RPMI7951 (cell line): Measurements from ENCODE around the gene PLAAT4. TPM values are rescaled to one million over a fixed set of nuclear protein-coding genes. Genes with fewer than 3 reads are reported as not detected.
"Not testable (repeated sequence)": the region's sequence is repeated elsewhere in the genome, so short reads cannot be mapped to it uniquely, and the experiment has no call there.

Experiments used
- DNase-seq: peaks from one replicate; pipeline ENCODE4 v3.0.0-alpha.2; 2012; ENCODE audit warnings: low read depth
- total RNA-seq: library from RNA; depleted of rRNA; stranded (reverse); fragments of >200 nt; shearing (Covaris generic); gene quantifications from 2 replicates; pipeline ENCODE4 v1.2.3, GENCODE V29; 2014

PLAAT4 gene
- total RNA-seq, 1 experiment from 2014 or later, result 36.3 TPM

- DNase-seq, result peak; percentile 79
Measured at GRCh38 chr11:63537293-63538101, 889 bp downstream of the PLAAT4 start.

GRCh38 chr11:63542506-63542905, 5.9 kb downstream of the PLAAT4 start:
- DNase-seq, result not testable (repeated sequence)

- DNase-seq, result no peak
Measured at GRCh38 chr11:63543711-63544110, 7.1 kb downstream of the PLAAT4 start.

GRCh38 chr11:63547061-63547460, 10.5 kb downstream of the PLAAT4 start:
- no peak for DNase-seq

- DNase-seq, result no peak
Measured at GRCh38 chr11:63548178-63548577, 11.6 kb downstream of the PLAAT4 start.

GRCh38 chr11:63549411-63549810, 12.8 kb downstream of the PLAAT4 start:
- no peak for DNase-seq

- DNase-seq, result not testable (repeated sequence)
Measured at GRCh38 chr11:63550156-63550700, 13.6 kb downstream of the PLAAT4 start.

- no peak for DNase-seq
Measured at GRCh38 chr11:63551091-63551888, 14.7 kb downstream of the PLAAT4 start.

- no peak for DNase-seq
Measured at GRCh38 chr11:63551889-63552266, 15.3 kb downstream of the PLAAT4 start.

GRCh38 chr11:63552921-63553320, 16.3 kb downstream of the PLAAT4 start:
- no peak for DNase-seq

GRCh38 chr11:63553759-63554158, 17.2 kb downstream of the PLAAT4 start:
- DNase-seq, result peak; percentile 40

GRCh38 chr11:63554877-63555223, 18.2 kb downstream of the PLAAT4 start:
- DNase-seq, result no peak

GRCh38 chr11:63556404-63557013, 19.9 kb downstream of the PLAAT4 start:
- DNase-seq, result no peak

GRCh38 chr11:63557570-63557969, 21.0 kb downstream of the PLAAT4 start:
- DNase-seq, result no peak

- no peak for DNase-seq
Measured at GRCh38 chr11:63558459-63559157, 22.0 kb downstream of the PLAAT4 start.

- no peak for DNase-seq
Measured at GRCh38 chr11:63560506-63561180, 24.0 kb downstream of the PLAAT4 start.

- no peak for DNase-seq
Measured at GRCh38 chr11:63563201-63564055, 26.8 kb downstream of the PLAAT4 start, which contains the start of gene PLAAT2. PLAAT2 (minus strand) TSS chr11:63563379; CDS start chr11:63563324, 55 bp downstream.

GRCh38 chr11:63564056-63564774, 27.6 kb downstream of the PLAAT4 start:
- DNase-seq, result no peak

GRCh38 chr11:63564784-63565350, 28.3 kb downstream of the PLAAT4 start:
- DNase-seq, result no peak
